ENCODE data around the gene NECTIN1. TPM values are rescaled to one million over a fixed set of nuclear protein-coding genes. Genes with fewer than 3 reads are reported as not detected.

The NECTIN1 gene
- total and polyA plus RNA-seq, 2 of the 13 experiments (the other 11 are each of a cell fraction or from before 2014, with no cell fraction given) = 3.9 to 7.3 TPM

DNA sequence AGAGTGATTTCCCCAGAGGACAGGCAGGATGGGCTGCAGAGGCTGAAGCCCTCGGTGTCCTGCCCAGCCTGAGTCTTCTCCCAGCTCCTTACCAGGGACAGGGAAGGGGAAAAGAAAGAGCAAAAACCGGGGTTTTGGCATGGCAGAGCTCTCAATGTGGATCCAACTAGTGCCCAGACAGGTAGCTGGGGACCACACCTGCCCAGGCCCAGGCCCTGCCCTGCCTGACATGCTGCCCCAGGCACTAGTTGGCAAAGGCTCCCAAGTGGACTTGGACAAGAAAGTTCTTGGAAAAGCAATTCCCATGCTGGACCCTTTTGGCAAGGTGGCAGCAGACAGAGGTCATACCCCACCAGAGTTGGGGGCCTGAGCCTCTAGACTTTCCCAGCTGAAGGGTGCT is 31.1 kb downstream of the NECTIN1 start:
- Histone ChIP-seq H3K4me2 (ENCODE audit: low read depth, low read length) (no peak overlapping the region), H3K4me3 (replicated peaks in 1 of 3; ENCODE audit: insufficient read depth in 1 of 3, low read depth in 2 of 3, low read length in 3 of 3) (no peak overlapping the region), H3K27me3 (ENCODE audit: control insufficient read depth in 1 of 2, insufficient read depth in 2 of 2, low read length in 2 of 2) (no peaks in the 10 kb centered on the region), H3K9ac (ENCODE audit: insufficient read depth, low read depth, low read length) (no peak overlapping the region), H3K36me3 (replicated peaks in 1 of 2; ENCODE audit: control insufficient read depth in 1 of 2, insufficient read depth in 2 of 2, low read length in 2 of 2) (no peaks in the 10 kb centered on the region), H3K79me2 (ENCODE audit: insufficient read depth, low read length) (no peaks in the 10 kb centered on the region), H3K9me3 (ENCODE audit: low read length) (no peaks in the 10 kb centered on the region), H3K4me1 (ENCODE audit: insufficient read depth, low read length) (peaks cover 72% of the 10 kb centered on the region), H4K20me1 (ENCODE audit: insufficient read depth, low read length) (no peaks in the 10 kb centered on the region), H2AFZ (ENCODE audit: low read length) (no peak overlapping the region), H3K27ac (ENCODE audit: extremely low read length, insufficient read depth, low read length) (no peak overlapping the region)
- DNase-seq (ENCODE audit: low spot score) (no peak), FAIRE-seq (no peak), ATAC-seq (no peak)
- TF ChIP-seq TBX3 (IDR thresholded peaks at IDR 0.05; ENCODE audit: borderline replicate concordance) (no peak), NAIF1 (CRISPR knock-in tag; IDR thresholded peaks at IDR 0.05; ENCODE audit: borderline replicate concordance) (no peak), MLLT10 (CRISPR knock-in tag; IDR thresholded peaks at IDR 0.05) (no peak), SIN3A (IDR thresholded peaks at IDR 0.05; ENCODE audit: borderline replicate concordance, low read depth, low read length) (no peak)
- TF ChIP-seq, protein P1, sequence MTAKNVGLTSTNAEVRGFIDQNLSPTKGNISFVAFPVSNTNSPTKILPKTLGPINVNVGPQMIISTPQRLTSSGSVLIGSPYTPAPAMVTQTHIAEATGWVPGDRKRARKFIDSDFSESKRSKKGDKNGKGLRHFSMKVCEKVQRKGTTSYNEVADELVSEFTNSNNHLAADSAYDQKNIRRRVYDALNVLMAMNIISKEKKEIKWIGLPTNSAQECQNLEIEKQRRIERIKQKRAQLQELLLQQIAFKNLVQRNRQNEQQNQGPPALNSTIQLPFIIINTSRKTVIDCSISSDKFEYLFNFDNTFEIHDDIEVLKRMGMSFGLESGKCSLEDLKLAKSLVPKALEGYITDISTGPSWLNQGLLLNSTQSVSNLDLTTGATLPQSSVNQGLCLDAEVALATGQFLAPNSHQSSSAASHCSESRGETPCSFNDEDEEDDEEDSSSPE (CRISPR knock-in tag; IDR thresholded peaks at IDR 0.05) = no peak
- TF ChIP-seq, protein P2, sequence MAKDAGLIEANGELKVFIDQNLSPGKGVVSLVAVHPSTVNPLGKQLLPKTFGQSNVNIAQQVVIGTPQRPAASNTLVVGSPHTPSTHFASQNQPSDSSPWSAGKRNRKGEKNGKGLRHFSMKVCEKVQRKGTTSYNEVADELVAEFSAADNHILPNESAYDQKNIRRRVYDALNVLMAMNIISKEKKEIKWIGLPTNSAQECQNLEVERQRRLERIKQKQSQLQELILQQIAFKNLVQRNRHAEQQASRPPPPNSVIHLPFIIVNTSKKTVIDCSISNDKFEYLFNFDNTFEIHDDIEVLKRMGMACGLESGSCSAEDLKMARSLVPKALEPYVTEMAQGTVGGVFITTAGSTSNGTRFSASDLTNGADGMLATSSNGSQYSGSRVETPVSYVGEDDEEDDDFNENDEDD (CRISPR knock-in tag; IDR thresholded peaks at IDR 0.05; ENCODE audit: borderline replicate concordance) = no peak
- ChIA-PET CTCF (ENCODE audit: low intra/inter-chr PET ratio, low total read pairs) (no interaction called here), POLR2A (interaction anchor here (2.4 kb wide), 1 partner anchor 15 kb away, joined by 11 read pairs; no protein-coding TSS in a partner anchor)
- intact Hi-C loops (cut with micrococcal nuclease; ENCODE audit: unreplicated experiment) = no loop called here
- in situ Hi-C loops (cut with HindIII; ENCODE audit: extremely low pct_ligation_motif_present, low pct_unique_long_range_greater_than_20kb) = no loop called here
- BruUV-seq (replicated peaks) = no TSS peak
- 63% methylated on average over 2 of the region's 2 CpGs for WGBS (ENCODE audit: low lambda C conversion rate)

DNA sequence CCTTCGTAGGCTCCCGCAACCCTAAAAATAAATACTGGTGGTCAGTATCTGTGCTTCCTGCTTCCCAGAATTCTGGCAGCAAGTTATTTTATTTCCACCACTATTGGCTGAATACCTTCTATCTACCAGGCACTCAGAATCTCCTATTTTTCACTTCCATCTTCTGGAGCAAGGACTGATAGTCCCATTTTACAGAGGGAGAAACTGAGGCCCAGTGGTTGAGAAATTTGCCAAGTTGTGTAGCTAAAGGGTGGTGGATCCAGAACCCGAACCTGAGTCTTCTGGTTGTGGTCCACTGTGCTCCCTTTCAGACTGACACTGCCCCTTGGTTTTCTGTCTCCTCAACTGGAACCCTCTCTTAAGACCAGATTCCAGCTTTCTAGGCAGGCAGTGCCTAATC is 31.6 kb downstream of the NECTIN1 start:
- intact Hi-C loops (cut with micrococcal nuclease; ENCODE audit: unreplicated experiment) (no loop called here), in situ Hi-C loops (cut with HindIII; ENCODE audit: extremely low pct_ligation_motif_present, low pct_unique_long_range_greater_than_20kb) (no loop called here)
- CTCF ChIA-PET (ENCODE audit: low intra/inter-chr PET ratio, low total read pairs) = no interaction called here
- no peak for FAIRE-seq
- H2AFZ ChIP-seq (ENCODE audit: low read length) = no peak overlapping the region
- H3K4me3 ChIP-seq (replicated peaks in 1 of 3; ENCODE audit: insufficient read depth in 1 of 3, low read depth in 2 of 3, low read length in 3 of 3) = no peak overlapping the region
- no peak overlapping the region for H3K4me2 ChIP-seq (ENCODE audit: low read depth, low read length)
- H3K9me3 ChIP-seq (ENCODE audit: low read length) = no peaks in the 10 kb centered on the region
- H3K27ac ChIP-seq (ENCODE audit: extremely low read length, insufficient read depth, low read length) = no peak overlapping the region
- no peak overlapping the region for H3K9ac ChIP-seq (ENCODE audit: insufficient read depth, low read depth, low read length)
- H3K36me3 ChIP-seq (replicated peaks in 1 of 2; ENCODE audit: control insufficient read depth in 1 of 2, insufficient read depth in 2 of 2, low read length in 2 of 2) = no peaks in the 10 kb centered on the region
- POLR2A ChIA-PET = interaction anchor here (2.4 kb wide), 1 partner anchor 16 kb away, joined by 11 read pairs; no protein-coding TSS in a partner anchor
- WGBS (ENCODE audit: low lambda C conversion rate) = 100% methylated on average over 3 of the region's 3 CpGs
- no peaks in the 10 kb centered on the region for H3K27me3 ChIP-seq (ENCODE audit: control insufficient read depth in 1 of 2, insufficient read depth in 2 of 2, low read length in 2 of 2)
- no peaks in the 10 kb centered on the region for H4K20me1 ChIP-seq (ENCODE audit: insufficient read depth, low read length)
- no peak for ATAC-seq
- BruUV-seq (replicated peaks) = no TSS peak
- peaks cover 72% of the 10 kb centered on the region for H3K4me1 ChIP-seq (ENCODE audit: insufficient read depth, low read length)
- TF ChIP-seq ZNF629 (CRISPR knock-in tag; conservative IDR thresholded peaks at IDR 0.05) (peak; percentile 85), IRX3 (CRISPR knock-in tag; IDR thresholded peaks at IDR 0.05; ENCODE audit: borderline replicate concordance, low read depth) (no peak)
- H3K79me2 ChIP-seq (ENCODE audit: insufficient read depth, low read length) = no peaks in the 10 kb centered on the region
- DNase-seq (ENCODE audit: low spot score) = no peak

Measured in HepG2 (cell line).